Suppressor macrophage treated with lipopolysaccharide for 1 hour (primary cell): ENCODE results near the gene CYBRD1.
"Not testable (repeated sequence)": the region's sequence is repeated elsewhere in the genome, so short reads cannot be mapped to it uniquely, and the experiment has no call there.

Experiments used
- DNase-seq, 3 donors: peaks; one replicate each; pipeline ENCODE4 v3.0.0-alpha.2; 2020 to 2022

The CYBRD1 gene

DNA sequence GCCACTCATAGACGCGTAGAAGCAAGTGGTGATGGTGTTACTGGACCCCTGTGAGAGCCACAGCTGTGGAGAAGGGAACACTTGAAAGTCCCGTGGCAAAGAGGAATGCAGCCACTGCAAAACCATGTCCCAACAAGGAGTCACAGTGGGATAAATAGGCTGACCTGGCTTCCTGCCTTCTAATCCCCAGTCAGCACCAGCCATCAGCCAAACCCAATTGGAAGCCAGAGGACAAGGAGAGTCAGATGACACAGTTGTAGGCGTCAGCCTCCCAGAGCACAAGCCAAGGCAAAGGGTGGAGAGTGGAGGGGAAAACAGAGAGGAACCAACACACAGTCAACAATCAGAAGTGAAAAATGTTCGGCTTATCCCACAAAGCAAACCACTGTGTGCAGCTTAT, 5.5 kb upstream of the CYBRD1 start:
- peak in 1 of 3 donors; percentile 5 for DNase-seq

DNA sequence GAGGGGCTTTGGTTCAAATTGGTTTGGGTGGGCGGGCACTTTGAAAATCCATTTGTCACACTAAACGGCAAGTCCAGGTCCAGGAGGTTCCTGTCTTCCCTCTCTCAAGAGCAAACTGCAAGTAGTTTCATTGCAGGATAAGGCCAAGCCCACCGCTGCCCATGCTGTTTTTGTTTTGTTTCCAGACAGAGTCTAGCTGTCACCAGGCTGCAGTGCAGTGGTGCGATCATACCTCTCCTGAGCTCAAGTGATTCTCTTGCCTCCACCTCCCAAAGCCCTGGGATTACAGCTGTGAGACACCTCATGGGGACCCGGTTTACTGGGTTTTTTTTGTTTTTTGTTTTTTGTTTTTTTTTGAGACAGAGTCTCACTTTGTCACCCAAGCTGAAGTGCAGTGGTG, 1.8 kb upstream of the CYBRD1 start:
- DNase-seq: no peak

DNA sequence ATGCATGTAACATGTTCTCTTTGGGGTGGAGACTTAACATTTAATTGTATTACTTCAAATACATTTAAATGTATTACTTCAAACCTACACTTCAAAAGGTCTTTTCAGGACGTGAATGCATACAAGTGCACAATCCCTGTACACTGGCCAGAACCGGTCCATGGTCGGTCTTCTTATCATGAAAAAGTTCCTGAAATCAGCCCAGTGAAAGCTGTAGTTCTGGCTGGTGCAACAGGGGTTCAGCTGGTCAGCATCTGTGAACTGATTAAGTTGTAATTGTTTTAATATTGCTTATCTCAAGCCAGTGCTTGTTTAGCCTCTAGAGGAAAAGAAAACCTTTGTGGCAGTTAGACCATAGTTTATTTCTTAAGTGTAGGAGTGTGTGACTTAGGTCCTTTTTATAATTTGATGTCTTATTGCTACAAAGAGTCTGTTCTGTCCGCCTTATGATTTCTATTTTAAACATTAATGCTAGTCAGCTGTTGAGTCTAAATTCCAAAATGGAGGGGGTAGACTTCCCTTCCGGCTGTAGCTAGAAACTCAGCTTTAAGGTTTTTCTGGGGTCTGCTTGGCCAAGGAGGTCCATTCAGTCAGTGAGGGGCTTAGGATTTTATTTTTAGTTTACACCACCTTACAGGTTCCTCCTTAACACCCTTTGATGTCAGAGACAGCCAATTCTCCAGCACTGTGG, 768 bp upstream of the CYBRD1 start:
- DNase-seq: no peak

DNA sequence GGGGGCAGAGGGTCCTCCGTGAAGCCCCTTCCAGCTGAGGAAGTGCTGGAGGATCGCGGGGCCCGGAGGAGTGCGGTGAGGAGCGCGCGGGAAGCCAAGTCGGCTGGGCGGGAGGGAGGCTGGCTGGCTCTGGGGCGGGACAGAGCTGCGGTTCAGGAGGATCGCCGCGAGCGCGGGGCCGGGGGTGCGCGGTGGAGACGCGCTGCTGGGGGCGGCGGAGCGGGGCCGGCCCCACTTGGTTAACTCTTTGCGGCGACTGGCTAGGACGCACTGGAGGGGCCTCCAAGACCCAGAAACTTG, 464 bp downstream of the CYBRD1 start:
- peak in 1 of 3 donors; percentile 52 for DNase-seq

DNA sequence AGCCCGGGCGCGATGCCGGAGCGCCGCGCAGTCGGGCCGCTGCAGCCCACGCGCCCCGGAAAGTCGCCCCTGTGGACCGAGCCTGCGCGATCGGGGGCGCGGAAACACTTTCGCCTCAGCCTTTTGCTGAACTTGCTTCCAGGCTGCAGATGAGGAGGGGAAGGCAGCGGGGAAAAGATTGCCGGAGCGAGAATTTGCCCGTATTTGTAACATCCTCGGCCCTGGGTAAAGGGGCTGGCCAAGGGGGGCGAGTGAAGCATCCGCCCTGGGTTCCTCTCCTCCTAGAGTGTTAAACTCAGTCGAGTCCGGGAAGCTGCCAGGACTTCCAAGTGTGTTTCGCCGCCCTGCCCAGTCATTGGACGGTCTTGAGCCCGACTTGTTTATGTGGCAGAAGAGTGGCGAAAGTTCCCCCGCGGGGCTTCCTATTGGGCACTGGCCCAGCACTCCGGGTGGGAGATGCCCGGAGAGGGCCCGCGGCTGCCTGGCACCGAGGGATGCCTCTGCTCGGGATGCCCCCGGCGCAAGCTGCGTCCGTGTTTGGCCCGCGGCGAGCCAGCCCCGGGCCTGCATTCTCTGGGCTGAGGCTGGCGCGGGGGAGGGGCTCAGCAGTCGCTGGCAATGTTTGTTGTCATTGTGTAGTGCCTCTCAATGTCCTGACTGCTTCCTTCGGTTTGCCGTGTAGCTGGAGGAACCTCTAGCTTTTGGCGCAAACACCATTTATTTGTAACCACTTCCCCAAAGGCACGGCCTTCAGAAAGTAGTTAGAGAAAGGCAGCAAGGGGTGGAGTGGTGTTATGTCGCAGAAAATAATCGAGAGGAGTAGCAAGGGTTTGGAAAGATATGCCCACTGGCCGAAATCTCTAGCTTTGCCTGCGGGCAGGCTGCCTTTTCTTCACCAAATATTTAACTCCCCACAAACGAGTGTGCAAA, 1.1 kb downstream of the CYBRD1 start:
- DNase-seq: peak; percentile 70 to 84 (median 75)

DNA sequence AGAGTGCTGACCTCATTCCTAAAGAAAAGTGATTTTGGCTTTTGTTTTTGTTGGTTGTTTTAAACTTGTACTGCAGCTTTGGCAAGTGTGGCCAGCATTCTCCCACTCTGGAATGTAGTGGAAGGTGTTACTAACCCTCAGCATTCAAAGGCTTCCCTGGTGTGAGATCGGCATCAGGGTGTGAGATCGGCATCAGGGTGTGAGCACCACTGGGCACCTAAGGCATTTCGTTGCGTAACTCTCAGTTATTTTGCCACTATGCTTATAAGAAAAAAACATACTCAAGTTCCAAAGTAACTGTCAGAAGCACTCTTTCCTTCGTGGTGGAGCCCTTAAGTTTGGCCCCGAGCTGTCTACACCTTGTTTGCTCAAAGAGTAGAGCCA, 1.7 kb downstream of the CYBRD1 start:
- DNase-seq: no peak

DNA sequence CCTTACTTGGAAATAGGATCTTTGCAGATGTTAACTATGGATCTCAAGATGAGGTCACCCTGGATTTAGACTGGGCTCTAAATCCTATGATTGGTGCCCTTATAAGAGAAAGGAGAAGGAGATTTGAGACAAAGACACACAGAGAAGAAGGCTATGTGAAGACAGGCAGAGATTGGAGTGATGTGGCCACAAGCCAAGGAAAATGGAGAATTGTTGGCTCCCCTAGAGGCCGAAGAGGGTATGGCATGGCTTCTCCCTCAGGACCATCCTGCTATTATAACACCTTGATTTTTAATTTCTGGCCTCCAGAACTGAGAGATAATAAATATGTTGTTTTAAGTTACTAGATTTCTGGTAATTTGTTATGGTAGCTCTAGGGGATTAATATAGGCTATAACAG, 7.6 kb downstream of the CYBRD1 start:
- DNase-seq: peak in 1 of 3 donors; percentile 25

DNA sequence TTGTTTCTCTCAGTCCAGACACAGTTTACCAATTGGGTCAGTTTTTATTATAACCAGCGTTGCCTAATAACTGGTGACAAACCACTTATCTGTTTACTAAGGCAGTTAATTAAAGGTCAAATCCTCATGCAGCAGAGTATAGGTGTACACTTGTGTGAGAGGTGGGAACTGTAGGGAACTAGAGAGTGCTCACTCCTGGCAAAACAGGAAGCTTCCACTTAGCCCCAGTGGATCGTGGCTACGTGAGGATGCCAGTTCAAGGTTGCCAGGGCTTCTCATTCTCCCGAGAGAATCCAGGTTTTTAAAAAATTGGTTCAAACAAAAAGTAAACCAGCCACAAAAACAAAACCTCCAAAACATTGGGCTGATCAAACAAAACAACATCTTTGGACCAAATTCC, 8.1 kb downstream of the CYBRD1 start:
- DNase-seq: no peak

DNA sequence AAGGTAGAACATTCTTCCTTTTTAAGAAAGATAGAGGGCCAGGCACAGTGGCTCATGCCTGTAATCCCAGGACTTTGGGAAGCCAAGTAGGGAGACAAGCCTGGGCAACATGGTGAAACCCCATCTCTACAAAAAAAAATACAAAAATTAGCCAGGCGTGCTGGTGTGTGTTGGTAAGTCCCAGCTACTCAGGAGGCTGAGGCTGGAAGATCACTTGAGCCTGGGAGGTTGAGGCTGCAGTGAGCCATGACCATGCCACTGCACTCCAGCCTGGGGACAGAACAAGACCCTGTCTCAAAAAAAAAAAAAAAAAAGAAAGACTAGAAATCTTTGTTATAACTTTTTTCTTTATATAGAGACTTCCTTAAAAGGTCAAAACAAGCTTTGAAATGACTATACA, 8.6 kb downstream of the CYBRD1 start:
- not testable (repeated sequence) for DNase-seq

DNA sequence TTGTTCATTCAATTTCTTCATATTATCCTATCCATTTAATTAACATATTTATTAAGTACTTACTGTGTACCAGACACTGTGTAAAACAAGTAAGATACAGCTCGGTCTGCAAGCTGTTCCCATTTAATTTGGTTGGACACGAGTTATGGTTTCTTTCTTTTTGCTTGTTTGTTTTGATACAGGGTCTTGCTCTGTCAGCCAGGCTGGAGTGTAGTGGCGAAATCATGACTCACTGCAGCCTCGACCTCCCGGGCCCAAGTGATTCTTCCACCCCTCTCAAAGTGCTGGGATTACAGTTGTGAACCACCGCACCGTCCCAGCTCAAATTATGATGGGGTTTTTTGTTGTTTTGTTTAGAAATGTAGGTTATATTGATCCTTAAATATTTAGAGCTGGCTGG, 9.0 kb downstream of the CYBRD1 start:
- peak; percentile 20 to 44 (median 24) for DNase-seq

DNA sequence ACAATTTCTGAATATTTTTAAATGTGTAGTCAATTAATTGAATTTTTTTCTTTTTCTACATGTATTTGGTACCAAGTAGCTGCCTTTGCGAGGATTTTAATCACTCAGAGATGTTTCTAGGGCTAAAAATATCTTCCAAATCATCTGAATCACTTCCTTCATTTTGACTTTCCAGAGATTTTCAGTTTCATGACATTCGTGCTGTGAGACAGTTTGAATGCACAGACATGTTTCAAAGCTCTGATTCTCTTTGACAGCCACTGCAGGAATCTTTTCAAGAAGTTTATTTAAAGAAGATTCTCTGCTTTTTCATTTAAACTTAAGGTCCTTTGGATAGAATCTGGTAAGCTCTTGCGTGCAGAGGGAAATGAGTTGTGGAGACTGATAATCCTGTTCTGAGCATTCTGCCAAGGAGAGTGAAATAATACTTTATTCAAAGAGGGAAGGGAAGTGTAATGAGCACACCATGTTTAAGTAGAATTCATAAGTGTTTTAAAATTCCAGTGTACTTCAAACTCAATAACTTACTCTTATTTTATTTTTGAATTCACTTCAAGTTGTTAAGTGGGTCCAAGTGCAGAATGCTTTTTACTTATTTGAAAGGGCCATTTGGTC, 9.7 kb downstream of the CYBRD1 start:
- peak; percentile 18 to 48 (median 32) for DNase-seq

DNA sequence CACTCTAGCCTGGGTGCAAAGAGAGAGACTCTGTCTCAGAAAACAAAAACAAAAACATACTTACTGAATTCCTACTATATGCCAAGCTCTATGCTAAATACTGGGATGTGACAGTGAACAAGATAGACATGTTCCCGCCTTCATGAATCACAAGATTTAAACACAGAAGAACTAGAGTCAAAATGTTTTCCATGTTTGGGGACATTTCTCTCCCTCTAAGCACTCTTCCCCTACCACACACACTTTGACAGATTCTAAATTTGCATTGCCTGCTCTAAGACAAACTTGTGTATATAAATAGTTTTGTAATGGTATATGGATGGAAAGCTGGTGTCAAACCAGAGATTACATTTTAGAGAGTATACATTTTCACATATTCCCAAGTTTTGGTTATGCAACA, 11.1 kb downstream of the CYBRD1 start:
- DNase-seq: no peak

DNA sequence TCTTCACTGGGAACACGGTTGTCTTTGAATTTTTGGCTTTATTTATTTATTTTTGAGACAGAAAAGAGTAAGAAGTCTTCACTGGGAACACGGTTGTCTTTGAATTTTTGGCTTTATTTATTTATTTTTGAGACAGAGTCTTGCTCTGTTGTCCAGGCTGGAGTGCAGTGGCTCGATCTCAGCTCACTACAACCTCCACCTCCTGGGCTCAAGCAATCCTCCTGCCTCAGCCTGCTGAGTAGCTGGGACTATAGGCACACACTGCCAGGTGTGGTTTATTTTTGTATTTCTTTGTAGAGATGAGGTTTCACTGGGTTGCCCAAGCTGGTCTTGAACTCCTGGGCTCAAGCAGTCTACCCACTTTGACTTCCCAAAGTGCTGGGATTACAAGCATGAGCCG, 13.3 kb downstream of the CYBRD1 start:
- not testable (repeated sequence) for DNase-seq

DNA sequence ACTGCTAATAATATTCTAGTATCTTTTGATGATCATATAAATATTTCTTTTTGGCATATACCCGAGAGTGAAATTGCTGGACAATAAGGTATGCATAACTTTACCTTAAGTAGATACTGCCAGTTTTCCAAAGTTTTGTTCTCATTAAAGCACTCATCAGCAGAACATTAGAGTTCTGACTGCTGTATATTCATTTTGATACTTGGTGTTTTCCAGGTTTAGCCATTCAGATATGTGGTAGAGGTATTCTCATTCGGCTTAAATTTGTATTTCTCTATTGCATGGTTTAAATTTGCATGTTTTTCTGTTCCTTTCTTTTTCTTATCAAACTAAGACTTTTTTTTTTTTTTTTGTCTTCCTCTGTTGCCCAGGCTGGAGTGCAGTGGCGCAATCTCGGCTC, 18.2 kb downstream of the CYBRD1 start:
- no peak for DNase-seq

DNA sequence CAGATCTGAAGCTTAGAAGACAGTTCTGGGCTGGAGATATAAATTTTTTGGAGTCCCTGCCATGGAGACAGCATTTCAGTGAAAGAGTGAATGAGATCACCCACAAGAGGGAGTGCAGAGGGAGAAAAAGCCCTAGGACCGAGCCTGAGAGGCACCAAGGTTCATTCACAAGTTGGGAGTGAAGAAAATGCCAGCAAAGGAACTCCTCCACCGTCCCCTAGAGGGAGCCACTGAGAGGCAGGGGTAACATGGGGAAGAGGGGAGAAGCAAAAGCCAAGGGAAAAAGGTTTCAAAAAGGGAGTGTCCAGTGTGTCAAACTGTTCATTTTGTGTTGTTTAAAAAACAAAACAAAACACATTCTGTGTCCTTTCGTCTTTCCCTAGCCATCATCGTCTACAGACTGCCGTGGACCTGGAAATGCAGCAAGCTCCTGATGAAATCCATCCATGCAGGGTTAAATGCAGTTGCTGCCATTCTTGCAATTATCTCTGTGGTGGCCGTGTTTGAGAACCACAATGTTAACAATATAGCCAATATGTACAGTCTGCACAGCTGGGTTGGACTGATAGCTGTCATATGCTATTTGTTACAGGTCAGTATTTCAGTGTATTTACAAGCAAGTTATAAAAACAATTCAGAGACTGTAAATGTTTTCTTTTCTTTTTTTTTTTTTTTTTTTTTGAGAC, 19.1 kb downstream of the CYBRD1 start:
- DNase-seq: peak; percentile 25 to 42 (median 36)

DNA sequence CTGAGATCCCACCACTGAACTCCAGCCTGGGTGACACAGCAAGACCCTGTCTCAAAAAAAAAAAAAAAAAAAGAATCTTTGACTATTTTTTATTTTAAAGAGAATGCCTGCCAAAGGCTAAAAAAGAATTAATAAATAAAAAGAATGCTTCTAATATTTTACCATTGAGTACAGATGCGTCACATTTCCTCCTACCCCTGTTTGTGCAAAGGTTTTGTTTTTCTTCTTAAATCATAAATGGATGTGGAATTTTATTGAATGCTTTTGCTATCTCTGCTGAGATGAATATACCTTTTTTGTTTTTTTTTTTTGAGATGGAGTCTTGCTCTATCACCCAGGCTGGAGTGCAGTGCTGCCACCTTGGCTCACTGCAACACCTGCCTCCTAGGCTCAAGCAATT, 22.8 kb downstream of the CYBRD1 start:
- no peak for DNase-seq

DNA sequence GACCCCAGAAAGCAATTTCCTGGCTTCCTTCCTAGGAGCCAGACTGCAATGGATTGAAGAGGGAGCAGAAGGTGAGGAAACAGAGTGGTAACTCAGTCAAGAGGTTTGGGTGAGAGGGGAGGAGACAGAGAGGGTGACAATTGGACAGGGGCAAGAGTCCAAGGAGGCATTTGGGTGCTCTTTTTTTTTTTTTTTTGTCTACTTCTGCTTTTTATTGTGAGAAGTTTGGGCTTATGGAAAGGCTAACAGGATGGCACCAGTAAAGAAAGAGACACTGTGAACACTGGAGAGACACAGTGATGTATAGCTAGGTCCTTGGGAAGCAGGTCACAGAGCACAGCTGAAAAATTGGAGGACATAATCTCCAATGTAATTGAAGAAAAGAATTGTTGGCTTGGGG, 25.0 kb downstream of the CYBRD1 start:
- DNase-seq: no peak

DNA sequence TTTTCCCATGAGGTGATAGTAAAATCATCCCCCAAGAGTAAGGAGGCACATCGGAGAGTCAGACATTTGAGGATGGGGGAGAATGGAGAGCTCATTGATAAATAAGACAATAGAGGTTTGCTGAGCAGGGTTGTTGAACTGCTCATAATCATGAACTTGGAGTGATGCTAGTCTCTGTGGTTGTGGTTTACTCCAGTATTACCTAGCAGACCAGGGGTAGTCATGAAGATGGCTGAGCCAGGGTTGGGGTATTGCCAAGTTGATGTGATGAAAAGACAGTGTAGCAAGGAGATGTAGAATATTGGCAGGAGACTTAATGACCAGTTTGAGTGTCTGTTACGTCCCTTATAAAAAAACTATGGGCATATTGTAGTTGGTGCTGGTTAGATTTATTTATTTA, 25.4 kb downstream of the CYBRD1 start:
- DNase-seq: no peak

DNA sequence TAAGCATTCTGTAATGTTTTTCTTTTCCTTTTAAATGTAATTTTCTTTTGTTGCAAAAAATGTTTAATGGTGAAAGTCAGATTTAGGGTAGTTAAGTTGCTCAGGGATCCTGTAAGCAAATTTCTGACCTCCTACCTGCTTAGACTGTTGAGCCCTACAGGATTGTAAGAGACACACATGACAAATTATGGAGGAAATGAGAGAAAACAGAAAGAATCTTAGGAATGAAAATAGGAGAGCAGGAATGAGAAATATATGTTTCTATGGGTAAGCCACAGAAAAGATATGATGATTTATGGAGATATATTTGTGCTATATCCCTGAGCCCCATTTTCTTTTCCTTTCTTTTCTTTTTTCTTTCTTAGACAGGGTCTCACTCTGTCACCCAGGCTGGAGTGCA, 28.3 kb downstream of the CYBRD1 start:
- DNase-seq: no peak

DNA sequence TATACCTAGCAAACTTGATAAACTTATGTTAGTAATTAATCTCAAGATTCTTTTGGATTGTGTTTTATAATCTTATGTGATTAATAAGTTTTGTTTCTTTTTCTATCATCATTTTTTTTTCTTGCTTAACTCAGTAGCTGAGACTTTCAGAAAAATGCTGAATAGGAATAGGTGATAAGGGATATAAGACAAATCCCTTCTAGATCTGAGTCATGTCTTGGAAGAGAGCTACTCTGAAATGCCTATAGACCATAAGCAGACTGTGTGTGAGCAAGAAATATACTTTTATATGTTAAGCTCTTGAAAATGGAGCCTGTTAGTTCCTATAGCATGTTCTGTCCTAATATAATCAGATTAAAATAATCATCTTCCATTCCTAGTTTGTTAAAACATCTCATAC, 29.6 kb downstream of the CYBRD1 start:
- DNase-seq: no peak

DNA sequence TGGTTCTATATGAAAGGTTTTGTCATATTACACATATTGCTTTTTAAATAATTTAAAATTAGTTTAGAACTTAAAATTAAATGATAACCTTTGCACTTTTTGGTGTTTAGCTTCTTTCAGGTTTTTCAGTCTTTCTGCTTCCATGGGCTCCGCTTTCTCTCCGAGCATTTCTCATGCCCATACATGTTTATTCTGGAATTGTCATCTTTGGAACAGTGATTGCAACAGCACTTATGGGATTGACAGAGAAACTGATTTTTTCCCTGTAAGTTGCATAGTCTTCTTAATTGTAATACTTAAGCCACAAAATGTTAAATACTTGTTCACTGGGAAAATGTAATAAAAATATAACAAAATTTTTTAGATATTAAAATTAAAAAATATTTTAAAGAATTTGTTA, 31.0 kb downstream of the CYBRD1 start:
- DNase-seq: no peak

DNA sequence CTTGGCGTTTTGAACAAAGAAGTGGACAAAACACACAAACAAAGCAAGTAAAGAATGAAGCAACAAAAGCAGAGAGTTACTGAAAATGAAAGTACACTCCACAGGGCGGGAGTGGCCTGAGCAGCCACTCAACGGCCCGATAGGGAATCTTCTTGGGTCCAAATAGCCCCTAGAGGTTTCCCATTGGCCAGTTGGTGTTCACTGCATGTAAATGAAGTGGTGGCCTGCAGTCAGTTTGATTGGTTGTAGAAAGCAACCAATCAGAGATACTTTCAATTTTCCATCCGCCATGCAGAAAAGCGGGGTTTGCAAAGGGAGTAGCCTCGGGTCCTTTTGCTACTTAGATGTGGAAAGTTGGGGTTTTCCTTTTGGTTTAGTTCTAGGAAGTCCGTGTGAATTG, 31.6 kb downstream of the CYBRD1 start:
- no peak for DNase-seq

DNA sequence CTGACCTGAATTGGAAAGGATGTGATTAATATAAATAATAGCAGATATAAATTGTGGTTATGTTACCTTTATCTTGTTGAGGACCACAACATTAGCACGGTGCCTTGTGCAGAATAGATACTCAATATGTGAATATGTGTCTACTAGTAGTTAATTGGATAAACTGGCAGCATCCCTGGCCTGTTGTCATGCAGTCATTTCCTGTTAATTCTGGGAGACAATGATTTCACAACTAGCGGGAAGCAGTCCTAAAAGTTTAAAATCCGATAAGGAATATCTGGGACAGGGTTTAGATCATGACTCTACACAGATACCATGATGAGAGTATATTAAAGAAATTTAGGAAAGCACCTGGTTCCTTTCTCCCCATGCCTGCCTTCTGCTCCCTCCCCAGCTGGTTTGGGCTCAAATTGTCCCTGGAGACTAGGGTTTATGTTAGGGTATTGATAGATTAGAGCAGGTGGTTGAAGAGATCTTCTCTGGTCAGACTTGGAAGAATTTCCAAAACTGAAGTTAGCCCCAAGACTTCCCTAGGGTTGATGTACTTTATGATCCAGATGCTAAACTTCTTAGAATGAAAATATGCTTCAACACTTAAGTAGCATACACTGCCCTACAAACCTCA, 32.8 kb downstream of the CYBRD1 start:
- no peak for DNase-seq
